Esophagus (tissue), 2 donors: Measurements from ENCODE around the gene IGLL5. TPM values are rescaled to one million over a fixed set of nuclear protein-coding genes. Genes with fewer than 3 reads are reported as not detected.
"Not testable (repeated sequence)": the region's sequence is repeated elsewhere in the genome, so short reads cannot be mapped to it uniquely, and the experiment has no call there.

Experiments
- H3K27ac ChIP-seq, 2 donors: one replicate each; pipeline ENCODE4 v1.5.1; 2013; ENCODE audit warnings: low read depth in 2 of 2, mild to moderate bottlenecking in 2 of 2, inconsistent platforms in 1 of 2, low read length in 1 of 2, moderate library complexity in 1 of 2
- H3K27me3 ChIP-seq, 2 donors: one replicate each; pipeline ENCODE4 v1.6.1; 2013; ENCODE audit warnings: low read length in 2 of 2, control low read depth in 1 of 2, mild to moderate bottlenecking in 1 of 2; ENCODE audit not compliant: insufficient read depth in 2 of 2, control insufficient read depth in 1 of 2
- H3K36me3 ChIP-seq, 2 donors: one replicate each; pipeline ENCODE4 v1.6.1; 2013; ENCODE audit warnings: low read length in 1 of 2; ENCODE audit not compliant: control insufficient read depth in 2 of 2, insufficient read depth in 2 of 2
- H3K4me1 ChIP-seq, 2 donors: one replicate each; pipeline ENCODE4 v1.6.1; 2013; ENCODE audit warnings: low read length in 1 of 2; ENCODE audit not compliant: control insufficient read depth in 2 of 2, insufficient read depth in 2 of 2
- H3K4me3 ChIP-seq, 2 donors: one replicate each; pipeline ENCODE4 v1.5.1; 2013; ENCODE audit warnings: low read length in 2 of 2, mild to moderate bottlenecking in 2 of 2, low read depth in 1 of 2, moderate library complexity in 1 of 2
- H3K9me3 ChIP-seq, 2 donors: one replicate each; pipeline ENCODE4 v1.6.1; 2013; ENCODE audit warnings: mild to moderate bottlenecking in 2 of 2, low read depth in 1 of 2, low read length in 1 of 2, moderate library complexity in 1 of 2; ENCODE audit not compliant: control insufficient read depth in 2 of 2, insufficient read depth in 1 of 2
- WGBS, 2 donors: extraction: QIAGEN DNeasy Blood & Tissue Kit; methylation state at CpG; one replicate each; pipeline ENCODE4 v1.1.7; 2013; 5-methylcytosine and 5-hydroxymethylcytosine counted together
- polyA plus RNA-seq, 2 donors: library from polyadenylated mRNA; stranded (reverse); fragments of 200-250 nt; gene quantifications; one replicate each; pipeline ENCODE4 v1.2.3, GENCODE V29; 2013
- donor health status: healthy with polysubstance abuse.
- donor health status: Bipolar disorder and iron deficiency.

IGLL5 gene
- polyA plus RNA-seq, 2 donors: 0.47 to 1.3 TPM

DNA sequence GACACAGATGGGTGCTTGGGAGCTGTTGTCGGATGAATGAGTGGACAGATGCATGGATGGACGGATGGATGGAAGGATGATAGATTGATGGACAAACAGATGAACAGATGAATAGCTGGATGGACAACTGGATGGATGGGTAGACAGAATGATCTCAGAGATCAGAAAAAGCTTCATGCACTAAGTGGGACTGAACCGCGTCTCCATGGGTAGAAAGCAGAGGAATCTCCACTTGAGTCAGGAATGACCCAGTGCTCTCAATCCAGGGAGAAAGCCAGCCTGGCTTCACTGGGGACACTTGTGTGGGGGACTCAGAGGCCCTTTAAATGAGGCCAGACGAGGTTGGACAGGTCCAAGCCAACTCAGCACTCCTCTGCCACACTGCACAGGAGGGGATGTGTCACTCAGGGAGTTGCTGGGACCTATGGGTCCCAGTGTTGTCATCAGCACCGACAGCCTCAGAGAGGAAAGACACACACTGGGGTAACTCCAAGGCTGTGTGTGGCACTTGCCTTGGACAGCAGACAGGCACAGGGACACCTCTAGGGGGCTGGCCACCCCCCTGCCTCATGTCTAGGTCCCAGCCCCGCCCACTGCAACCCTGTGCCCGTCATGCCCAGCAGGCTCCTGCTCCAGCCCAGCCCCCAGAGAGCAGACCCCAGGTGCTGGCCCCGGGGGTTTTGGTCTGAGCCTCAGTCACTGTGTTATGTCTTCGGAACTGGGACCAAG, 5.6 kb downstream of the IGLL5 start:
- Histone ChIP-seq H3K4me1 (no peaks in the 10 kb centered on the region), H3K9me3 (peaks cover 0 to 2% of the 10 kb centered on the region in 2 donors), H3K4me3 (no peak overlapping the region), H3K27me3 (no peaks in the 10 kb centered on the region), H3K36me3 (no peaks in the 10 kb centered on the region), H3K27ac (no peak overlapping the region)
- WGBS, 2 donors: 80% methylated on average over 10 of the region's 10 CpGs

- H3K4me1 ChIP-seq: no peaks in the 10 kb centered on the region
- H3K27ac ChIP-seq: no peak overlapping the region
Measured at GRCh38 chr22:22893891-22894739, 6.5 kb downstream of the IGLL5 start.

DNA sequence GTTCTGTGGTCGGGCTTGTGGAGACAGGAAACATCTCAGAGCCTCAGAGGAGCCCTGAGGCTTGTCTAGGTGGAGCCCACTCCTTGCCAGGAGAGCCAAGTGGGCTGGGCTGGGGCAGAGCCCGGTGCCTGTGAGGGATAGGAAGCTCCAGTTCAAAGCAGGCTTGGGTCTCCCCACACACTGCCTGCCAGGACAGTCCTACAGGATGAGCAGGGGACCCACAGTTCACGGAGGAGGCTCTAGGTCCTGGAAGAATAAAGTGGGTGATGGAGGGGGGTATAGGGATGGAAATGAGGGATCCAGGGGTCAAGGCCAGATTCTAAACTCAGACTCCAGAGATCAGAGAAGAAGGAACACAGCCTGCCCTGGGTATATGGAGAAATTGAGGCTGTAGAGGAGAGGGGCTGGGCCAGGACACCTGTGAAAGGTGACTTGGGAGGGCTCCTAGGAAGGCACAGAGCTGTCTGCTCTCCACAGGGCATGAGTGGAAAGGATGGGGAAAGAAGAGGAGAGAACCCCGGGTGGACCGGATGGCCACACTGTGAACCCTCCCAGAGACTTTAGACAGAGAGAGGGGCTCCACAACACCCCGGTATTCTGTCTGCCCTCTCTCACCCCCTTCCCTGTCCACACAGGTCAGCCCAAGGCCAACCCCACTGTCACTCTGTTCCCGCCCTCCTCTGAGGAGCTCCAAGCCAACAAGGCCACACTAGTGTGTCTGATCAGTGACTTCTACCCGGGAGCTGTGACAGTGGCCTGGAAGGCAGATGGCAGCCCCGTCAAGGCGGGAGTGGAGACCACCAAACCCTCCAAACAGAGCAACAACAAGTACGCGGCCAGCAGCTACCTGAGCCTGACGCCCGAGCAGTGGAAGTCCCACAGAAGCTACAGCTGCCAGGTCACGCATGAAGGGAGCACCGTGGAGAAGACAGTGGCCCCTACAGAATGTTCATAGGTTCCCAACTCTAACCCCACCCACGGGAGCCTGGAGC, 7.4 kb downstream of the IGLL5 start:
- Histone ChIP-seq H3K36me3 (no peaks in the 10 kb centered on the region), H3K9me3 (peaks cover 0 to 2% of the 10 kb centered on the region in 2 donors), H3K4me1 (no peaks in the 10 kb centered on the region), H3K27ac (no peak overlapping the region), H3K4me3 (no peak overlapping the region), H3K27me3 (no peaks in the 10 kb centered on the region)
- 75 to 77% methylated on average over 17 of the region's 17 CpGs for WGBS, 2 donors

More at GRCh38 chr22:22893891-22894739, 6.5 kb downstream of the IGLL5 start:
- Histone ChIP-seq H3K9me3 (peaks cover 0 to 2% of the 10 kb centered on the region in 2 donors), H3K27me3 (no peaks in the 10 kb centered on the region), H3K4me3 (no peak overlapping the region), H3K36me3 (no peaks in the 10 kb centered on the region)
- WGBS, 2 donors: 68 to 74% methylated on average over 9 of the region's 9 CpGs

DNA sequence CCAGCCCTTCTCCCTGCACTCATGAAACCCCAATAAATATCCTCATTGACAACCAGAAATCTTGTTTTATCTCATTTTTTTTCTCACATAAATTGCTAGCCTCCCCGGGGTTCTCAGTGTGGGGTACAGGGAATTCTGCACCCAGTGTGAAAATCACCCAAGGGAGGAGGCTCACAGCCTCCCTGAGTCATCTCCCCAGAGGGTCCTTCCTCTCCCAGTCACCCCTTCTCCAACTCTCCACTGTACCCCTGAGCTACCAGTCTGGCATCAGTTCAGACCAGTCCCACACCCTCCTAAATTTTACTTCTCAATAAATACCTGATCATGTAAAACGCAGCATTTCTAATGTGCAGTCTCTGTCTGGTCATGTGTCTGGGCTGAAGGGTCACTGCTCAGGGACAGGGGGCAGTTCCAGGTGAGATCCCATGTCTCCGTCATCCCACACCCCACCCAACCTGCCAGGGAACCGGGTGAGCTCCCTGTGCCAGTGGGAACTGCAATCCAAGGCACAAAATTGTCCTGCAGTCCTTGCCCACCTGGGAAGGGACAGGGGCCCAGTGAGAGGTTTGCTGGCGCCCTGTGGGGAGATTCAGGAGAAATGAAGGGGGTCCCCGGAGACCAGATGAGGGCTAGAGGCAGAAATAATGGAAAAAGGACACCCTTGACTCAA, 8.3 kb downstream of the IGLL5 start:
- no peaks in the 10 kb centered on the region for H3K4me1 ChIP-seq
- 69 to 73% methylated on average over 6 of the region's 6 CpGs for WGBS, 2 donors
- H3K4me3 ChIP-seq: no peak overlapping the region
- peaks cover 0 to 2% of the 10 kb centered on the region in 2 donors for H3K9me3 ChIP-seq
- H3K36me3 ChIP-seq: no peaks in the 10 kb centered on the region
- no peaks in the 10 kb centered on the region for H3K27me3 ChIP-seq
- H3K27ac ChIP-seq: no peak overlapping the region

- Histone ChIP-seq H3K36me3 (no peaks in the 10 kb centered on the region), H3K27ac (no peak overlapping the region), H3K27me3 (no peaks in the 10 kb centered on the region), H3K9me3 (peaks cover 0 to 2% of the 10 kb centered on the region in 2 donors), H3K4me1 (no peaks in the 10 kb centered on the region), H3K4me3 (no peak overlapping the region)
- 76 to 81% methylated on average over 3 of the region's 3 CpGs for WGBS, 2 donors
Measured at GRCh38 chr22:22896601-22897000, 9.0 kb downstream of the IGLL5 start.

DNA sequence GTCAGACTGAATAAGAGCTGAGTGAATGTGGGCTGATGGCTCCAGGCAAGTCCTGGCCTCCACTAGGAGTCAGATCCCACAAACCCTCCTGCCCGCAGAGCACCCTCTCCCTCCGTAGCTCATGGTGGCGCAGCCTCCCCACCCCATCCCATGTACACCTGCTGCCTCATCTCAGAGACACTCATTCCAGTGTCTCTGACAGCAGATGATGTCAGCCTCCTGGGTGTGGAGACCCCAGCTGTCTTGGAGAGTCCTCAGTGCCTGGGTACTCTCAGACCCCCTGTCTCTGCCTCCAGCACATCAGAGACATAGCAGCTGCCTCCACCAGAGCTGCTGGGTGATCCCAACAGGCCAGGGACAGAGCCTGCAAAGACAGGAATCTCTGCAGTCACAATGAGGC, 9.5 kb downstream of the IGLL5 start:
- Histone ChIP-seq H3K36me3 (no peaks in the 10 kb centered on the region), H3K4me3 (no peak overlapping the region), H3K4me1 (no peaks in the 10 kb centered on the region), H3K9me3 (peaks cover 0 to 2% of the 10 kb centered on the region in 2 donors), H3K27ac (no peak overlapping the region), H3K27me3 (no peaks in the 10 kb centered on the region)
- WGBS, 2 donors: 76 to 84% methylated on average over 3 of the region's 3 CpGs

- H3K4me3 ChIP-seq: no peak overlapping the region
- H3K4me1 ChIP-seq: no peaks in the 10 kb centered on the region
- no peak overlapping the region for H3K27ac ChIP-seq
- 68 to 74% methylated on average over 5 of the region's 5 CpGs for WGBS, 2 donors
- no peaks in the 10 kb centered on the region for H3K36me3 ChIP-seq
- no peaks in the 10 kb centered on the region for H3K27me3 ChIP-seq
- H3K9me3 ChIP-seq: peaks cover 0 to 2% of the 10 kb centered on the region in 2 donors
Measured at GRCh38 chr22:22897947-22898346, 10.3 kb downstream of the IGLL5 start.

DNA sequence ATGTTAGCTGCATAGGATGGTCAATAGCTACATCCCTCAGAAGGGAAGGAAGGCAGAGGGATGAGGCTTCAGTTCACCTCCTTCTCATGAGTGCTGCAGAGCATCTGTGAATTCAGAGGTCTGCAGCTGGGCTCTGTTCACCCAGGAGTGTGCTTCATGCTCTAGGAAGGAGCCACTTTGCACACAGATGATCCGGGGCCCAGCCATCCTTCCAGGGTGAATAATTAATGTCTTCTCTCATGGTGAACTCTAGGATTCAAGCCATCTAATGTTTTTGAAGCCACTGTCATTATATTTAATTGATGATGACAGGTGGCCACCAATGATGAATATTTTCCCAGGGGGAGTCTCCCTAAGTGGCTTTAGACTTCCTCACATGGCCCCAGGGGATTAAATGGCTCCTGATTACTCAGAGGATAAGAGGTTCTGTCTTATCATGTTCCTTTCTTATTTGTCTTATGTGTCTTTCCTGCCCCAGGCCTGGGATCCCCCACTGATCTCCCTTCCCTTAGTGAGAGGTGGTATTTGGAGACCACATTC, 10.9 kb downstream of the IGLL5 start:
- H3K4me1 ChIP-seq, H3K36me3 ChIP-seq, H3K4me3 ChIP-seq, H3K27ac ChIP-seq, H3K9me3 ChIP-seq, H3K27me3 ChIP-seq: not testable (repeated sequence)
- 11 to 26% methylated on average over 1 of the region's 1 CpG for WGBS, 2 donors
